Uterus (tissue), 4 donors: ENCODE measurements around the gene GLI2. TPM values are rescaled to one million over a fixed set of nuclear protein-coding genes. Genes with fewer than 3 reads are reported as not detected.

Experiments used
- DNase-seq, 2 donors: peaks; one replicate each; pipeline ENCODE4 v3.0.0-alpha.2; 2019 to 2020
- H3K27ac ChIP-seq, 2 donors: fragments of 200-600 bp; sonication (generic); 1 replicate in 1 of 2; 2 replicates in 1 of 2; pipeline ENCODE4 v1.5.1; 2016 to 2018
- H3K27me3 ChIP-seq, 2 donors: fragments of 200-600 bp; sonication (generic); one replicate each; pipeline ENCODE4 v1.5.1; 2018 to 2019; ENCODE audit warnings: control low read depth in 1 of 2
- H3K36me3 ChIP-seq, 2 donors: fragments of 200-600 bp; sonication (generic); one replicate each; pipeline ENCODE4 v1.5.1; 2019; ENCODE audit warnings: control low read depth in 1 of 2
- H3K4me1 ChIP-seq, 2 donors: fragments of 200-600 bp; sonication (generic); one replicate each; pipeline ENCODE4 v1.5.1; 2018 to 2019; ENCODE audit warnings: control low read depth in 1 of 2
- H3K4me3 ChIP-seq, 2 donors: fragments of 200-600 bp; sonication (generic); 1 replicate in 1 of 2; 2 replicates in 1 of 2; pipeline ENCODE4 v1.5.1; 2018 to 2019; ENCODE audit warnings: mild to moderate bottlenecking in 1 of 2
- H3K9me3 ChIP-seq, 2 donors: fragments of 200-600 bp; sonication (generic); one replicate each; pipeline ENCODE4 v1.5.1; 2019; ENCODE audit warnings: control low read depth in 1 of 2
- POLR2A ChIP-seq, 2 donors: fragments of 450-650 bp; IDR thresholded peaks; one replicate each; pipeline ENCODE4 v1.6.1; 2016; ENCODE audit warnings: antibody characterized with exemption in 2 of 2, mild to moderate bottlenecking in 1 of 2, moderate library complexity in 1 of 2
- intact Hi-C: fragments of 100-400 bp; cut with DNase I; formaldehyde crosslinking; loops from one replicate; pipeline ENCODE4 v1.15.1; 2023; ENCODE audit warnings: low total_unique reads
- total RNA-seq, 4 donors: library from RNA; depleted of rRNA in 3 of 4; stranded (reverse); fragments of >200 nt in 3 of 4; gene quantifications; one replicate each; pipeline versions ENCODE4 v1.1.0 to v1.2.4, GENCODE V29; 2014 to 2023
- TF ChIP-seq, protein P1 (sequence below), 4 experiments: fragments of 200-600 bp in 2 of 4; fragments of 450-650 bp in 2 of 4; sonication (generic) in 2 of 4; IDR thresholded peaks; one replicate each; pipeline ENCODE4 v1.5.1; 2016 to 2019; ENCODE audit warnings: antibody characterized with exemption in 4 of 4, mild to moderate bottlenecking in 2 of 4, moderate library complexity in 1 of 4
- donor health status: DM: yes; HTN: yes; CAD: no.

The GLI2 gene
- total RNA-seq, 4 donors from 2014 or later = 2.9 to 23.6 (median 12.9) TPM

DNA sequence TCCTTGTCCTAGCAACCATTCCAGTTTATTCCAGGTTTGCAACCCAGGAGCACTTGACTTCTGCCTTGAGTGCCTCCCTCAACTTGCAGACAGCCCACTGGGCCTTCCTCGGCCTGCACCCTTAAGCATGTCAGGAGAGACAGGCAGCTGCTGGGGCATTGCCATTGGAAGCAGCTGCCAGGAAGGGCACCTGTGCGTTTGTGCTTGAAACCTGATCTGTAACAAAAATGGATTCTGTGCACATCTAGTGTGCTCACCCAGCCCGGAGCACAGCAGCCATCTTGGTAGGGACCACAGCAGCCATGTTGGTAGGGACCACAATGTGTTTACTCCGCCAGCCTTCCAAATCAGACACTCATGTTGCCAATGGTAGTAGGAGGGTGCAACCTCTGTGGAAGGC lies 44.3 kb upstream of the GLI2 start:
- Histone ChIP-seq H3K4me1 (no peaks in the 10 kb centered on the region), H3K9me3 (no peaks in the 10 kb centered on the region), H3K27ac (no peak overlapping the region), H3K4me3 (no peak overlapping the region), H3K36me3 (no peaks in the 10 kb centered on the region), H3K27me3 (no peaks in the 10 kb centered on the region)
- DNase-seq = no peak
- TF ChIP-seq POLR2A (IDR thresholded peaks at IDR 0.05) = no peak
- TF ChIP-seq, protein P1, sequence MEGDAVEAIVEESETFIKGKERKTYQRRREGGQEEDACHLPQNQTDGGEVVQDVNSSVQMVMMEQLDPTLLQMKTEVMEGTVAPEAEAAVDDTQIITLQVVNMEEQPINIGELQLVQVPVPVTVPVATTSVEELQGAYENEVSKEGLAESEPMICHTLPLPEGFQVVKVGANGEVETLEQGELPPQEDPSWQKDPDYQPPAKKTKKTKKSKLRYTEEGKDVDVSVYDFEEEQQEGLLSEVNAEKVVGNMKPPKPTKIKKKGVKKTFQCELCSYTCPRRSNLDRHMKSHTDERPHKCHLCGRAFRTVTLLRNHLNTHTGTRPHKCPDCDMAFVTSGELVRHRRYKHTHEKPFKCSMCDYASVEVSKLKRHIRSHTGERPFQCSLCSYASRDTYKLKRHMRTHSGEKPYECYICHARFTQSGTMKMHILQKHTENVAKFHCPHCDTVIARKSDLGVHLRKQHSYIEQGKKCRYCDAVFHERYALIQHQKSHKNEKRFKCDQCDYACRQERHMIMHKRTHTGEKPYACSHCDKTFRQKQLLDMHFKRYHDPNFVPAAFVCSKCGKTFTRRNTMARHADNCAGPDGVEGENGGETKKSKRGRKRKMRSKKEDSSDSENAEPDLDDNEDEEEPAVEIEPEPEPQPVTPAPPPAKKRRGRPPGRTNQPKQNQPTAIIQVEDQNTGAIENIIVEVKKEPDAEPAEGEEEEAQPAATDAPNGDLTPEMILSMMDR (IDR thresholded peaks at IDR 0.05) = no peak
- intact Hi-C loops = no loop called here

DNA sequence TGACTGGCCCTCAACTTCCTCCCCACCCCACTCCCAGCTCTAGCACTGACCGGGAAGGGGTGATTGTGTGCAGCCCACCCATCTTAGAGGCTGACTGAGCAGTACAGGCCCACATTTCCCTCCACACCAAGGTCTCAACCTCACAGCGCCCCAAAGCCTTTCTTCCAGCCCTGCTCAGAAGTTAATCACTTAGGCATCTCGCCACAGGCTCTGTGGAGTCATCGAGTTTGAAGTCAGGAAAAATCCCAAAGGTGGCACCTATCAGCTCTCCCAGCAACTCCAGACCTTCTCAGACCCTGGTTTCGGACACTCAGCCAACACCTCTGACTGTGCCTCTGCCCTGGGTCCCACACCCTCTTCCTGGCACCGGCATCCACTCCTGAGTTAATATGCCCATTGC lies 43.0 kb upstream of the GLI2 start:
- no peak for TF ChIP-seq POLR2A (IDR thresholded peaks at IDR 0.05)
- Histone ChIP-seq H3K4me1 (no peaks in the 10 kb centered on the region), H3K9me3 (no peaks in the 10 kb centered on the region), H3K27ac (no peak overlapping the region), H3K36me3 (no peaks in the 10 kb centered on the region), H3K27me3 (no peaks in the 10 kb centered on the region), H3K4me3 (no peak overlapping the region)
- intact Hi-C loops = no loop called here
- DNase-seq = no peak

DNA sequence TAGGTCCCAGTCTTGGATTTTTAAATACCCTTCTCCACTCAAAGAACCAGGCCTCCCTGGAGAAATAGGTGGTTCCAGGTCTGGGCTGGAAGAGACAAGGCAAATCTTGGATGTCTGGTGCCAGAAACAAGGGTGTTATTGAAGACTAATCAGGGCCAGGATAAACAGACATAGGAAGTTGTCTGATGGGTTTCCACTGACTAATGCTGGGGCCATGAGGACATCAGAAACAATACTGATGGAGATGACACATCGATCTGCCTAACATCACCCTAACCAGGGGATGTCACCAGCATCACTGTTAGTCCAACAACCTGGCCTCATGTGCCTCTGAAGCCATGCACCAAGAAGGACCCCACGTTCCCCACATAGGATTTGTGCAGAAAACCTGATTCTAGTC lies 42.5 kb upstream of the GLI2 start:
- Histone ChIP-seq H3K27ac (no peak overlapping the region), H3K4me1 (no peaks in the 10 kb centered on the region), H3K27me3 (no peaks in the 10 kb centered on the region), H3K4me3 (no peak overlapping the region), H3K36me3 (no peaks in the 10 kb centered on the region), H3K9me3 (no peaks in the 10 kb centered on the region)
- no peak for TF ChIP-seq POLR2A (IDR thresholded peaks at IDR 0.05)
- TF ChIP-seq, protein P1 (IDR thresholded peaks at IDR 0.05) = no peak
- no peak for DNase-seq
- intact Hi-C loops = no loop called here

DNA sequence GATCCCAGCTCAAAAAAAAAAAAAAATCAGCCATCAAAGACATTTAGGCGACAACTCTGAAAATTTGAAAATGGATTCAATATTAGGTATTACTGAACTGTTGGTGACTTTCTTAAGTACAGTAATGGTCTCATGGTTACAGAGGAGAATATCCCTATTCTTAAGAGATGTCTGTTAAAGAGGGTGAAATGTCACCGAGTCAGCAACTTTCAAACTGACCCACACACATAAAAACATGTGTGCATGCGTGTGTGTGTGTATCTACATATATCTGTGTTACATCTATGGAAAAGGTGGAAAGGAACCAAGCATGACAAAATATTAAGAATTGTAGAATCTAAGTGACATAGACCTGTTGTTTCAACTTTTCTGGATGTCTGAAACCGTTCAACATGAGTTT lies 41.6 kb upstream of the GLI2 start:
- Histone ChIP-seq H3K4me3 (no peak overlapping the region), H3K9me3 (no peaks in the 10 kb centered on the region), H3K27me3 (no peaks in the 10 kb centered on the region), H3K36me3 (no peaks in the 10 kb centered on the region), H3K27ac (no peak overlapping the region), H3K4me1 (no peaks in the 10 kb centered on the region)
- intact Hi-C loops = no loop called here
- TF ChIP-seq, protein P1 (IDR thresholded peaks at IDR 0.05) = no peak
- no peak for TF ChIP-seq POLR2A (IDR thresholded peaks at IDR 0.05)
- no peak for DNase-seq

DNA sequence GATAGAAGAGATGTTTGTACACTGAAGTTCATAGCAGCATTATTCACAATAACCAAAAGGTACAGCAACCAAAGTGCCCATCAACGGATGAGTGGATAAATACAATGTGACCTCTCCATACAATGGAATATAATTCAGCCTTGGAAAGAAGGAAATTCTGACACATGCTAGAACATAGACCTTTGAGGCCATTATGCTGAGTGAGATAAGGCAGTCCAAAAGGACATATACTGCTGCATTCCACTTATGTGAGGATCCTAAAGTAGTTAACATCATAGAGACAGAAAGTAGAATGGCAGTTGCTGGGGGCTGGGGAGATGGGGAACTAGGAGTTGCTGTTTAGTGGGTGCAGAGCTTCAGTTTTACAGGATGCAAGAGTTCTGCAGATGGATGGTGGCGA lies 38.2 kb upstream of the GLI2 start:
- intact Hi-C loops = loop anchor here (5.0 kb wide), 1 partner anchor 375 kb away; no protein-coding TSS in a partner anchor
- no peak for DNase-seq
- H3K4me1 ChIP-seq = no peaks in the 10 kb centered on the region

More for the DNA sequence above, 38.2 kb upstream of the GLI2 start:
- H3K27me3 ChIP-seq = no peaks in the 10 kb centered on the region
- TF ChIP-seq POLR2A (IDR thresholded peaks at IDR 0.05) = no peak
- TF ChIP-seq, protein P1 (IDR thresholded peaks at IDR 0.05) = no peak
- no peaks in the 10 kb centered on the region for H3K9me3 ChIP-seq
- H3K27ac ChIP-seq = no peak overlapping the region
- no peak overlapping the region for H3K4me3 ChIP-seq
- no peaks in the 10 kb centered on the region for H3K36me3 ChIP-seq
